Astrocyte of the cerebellum (primary cell): ENCODE results near the gene ZMIZ1.

Source experiments
- DNase-seq: peaks from one replicate; pipeline ENCODE4 v3.0.0-alpha.2; 2011; ENCODE audit warnings: low read depth
- H3K4me3 ChIP-seq: 2 replicates; pipeline ENCODE4 v1.5.1; 2011; ENCODE audit warnings: mild to moderate bottlenecking, low read depth, low read length, moderate library complexity
- CTCF ChIP-seq: IDR thresholded peaks from 2 replicates; pipeline ENCODE4 v1.5.1; 2012; ENCODE audit warnings: low read length, low read depth, moderate library complexity, mild to moderate bottlenecking; ENCODE audit errors: missing control alignments
- in situ Hi-C: cut with HindIII; loops from 2 replicates; pipeline ENCODE4 v1.10.0; 2017; ENCODE audit warnings: low sequenced_read_pairs

The ZMIZ1 gene

DNA sequence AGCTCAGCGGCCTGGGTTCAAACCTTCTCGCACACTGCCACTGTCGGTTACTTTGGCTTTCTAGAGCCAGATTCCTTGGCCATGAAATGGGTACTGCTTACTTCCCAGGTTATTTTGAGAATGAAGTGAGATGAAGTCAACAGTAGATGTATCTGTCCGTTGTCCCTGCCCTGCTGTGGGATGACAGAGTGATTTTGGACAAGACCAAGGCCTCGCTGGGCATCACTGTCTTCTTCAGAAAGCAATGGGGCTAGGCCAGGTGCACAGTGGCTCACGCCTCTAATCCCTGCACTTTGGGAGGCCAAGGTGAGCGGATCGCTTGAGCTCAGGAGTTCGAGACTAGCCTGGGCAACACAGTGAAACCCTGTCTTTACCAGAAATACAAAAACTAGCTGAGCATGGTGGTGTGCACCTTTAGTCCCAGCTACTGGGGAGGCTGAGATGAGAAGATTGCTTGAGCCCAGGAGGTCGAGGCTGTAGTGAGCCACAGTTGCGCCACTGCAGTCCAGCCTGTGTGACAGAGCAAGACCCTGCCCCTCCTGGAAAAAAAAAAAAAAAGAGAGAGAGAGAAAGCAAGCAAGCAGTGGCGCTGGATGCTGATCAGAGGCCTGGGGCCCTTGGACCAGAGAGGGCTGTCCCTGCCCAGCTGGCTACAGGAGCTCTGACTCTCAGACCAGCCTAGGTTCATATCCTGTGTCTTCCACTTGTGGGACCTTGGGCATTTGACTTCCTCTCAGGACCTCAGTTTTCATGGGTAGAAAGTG, 25.8 kb downstream of the ZMIZ1 start:
- H3K4me3 ChIP-seq, result no peak overlapping the region
- TF ChIP-seq CTCF, result no peak
- no peak for DNase-seq
- in situ Hi-C loops, result no loop called here

GRCh38 chr10:79095316-79095715, 26.6 kb downstream of the ZMIZ1 start:
- no peak overlapping the region for H3K4me3 ChIP-seq

DNA sequence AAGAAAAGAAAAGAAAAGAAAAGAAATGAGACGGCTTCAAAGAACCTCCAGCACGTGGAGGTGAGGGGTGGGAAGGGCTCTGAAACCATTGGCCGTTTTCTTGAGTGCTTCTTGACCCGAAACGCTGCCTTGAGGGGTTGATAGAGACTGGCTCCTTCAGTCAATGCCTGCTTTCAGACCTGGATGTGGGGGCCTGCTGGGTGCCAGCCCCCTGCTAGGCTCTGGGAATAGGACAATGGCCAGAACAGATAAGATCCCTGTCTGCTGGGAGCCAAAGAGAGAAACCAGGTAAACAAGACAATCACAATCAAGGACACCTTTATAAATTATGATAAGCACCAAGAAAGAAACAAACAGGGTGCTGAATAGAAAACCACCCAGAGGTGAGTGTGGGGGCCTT, 27.7 kb downstream of the ZMIZ1 start:
- no peak for TF ChIP-seq CTCF
- in situ Hi-C loops, result no loop called here
- no peak overlapping the region for H3K4me3 ChIP-seq
- DNase-seq, result no peak

More at GRCh38 chr10:79095316-79095715, 26.6 kb downstream of the ZMIZ1 start:
- in situ Hi-C loops, result no loop called here
- no peak for TF ChIP-seq CTCF
- DNase-seq, result no peak

GRCh38 chr10:79097021-79097872, 28.5 kb downstream of the ZMIZ1 start:
- DNase-seq, result no peak
- in situ Hi-C loops, result no loop called here
- TF ChIP-seq CTCF, result no peak
- H3K4me3 ChIP-seq, result no peak overlapping the region

- no peak for DNase-seq
- in situ Hi-C loops, result no loop called here
- no peak overlapping the region for H3K4me3 ChIP-seq
- no peak for TF ChIP-seq CTCF
Observed at GRCh38 chr10:79098061-79098460, 29.3 kb downstream of the ZMIZ1 start.

- DNase-seq, result no peak
- H3K4me3 ChIP-seq, result no peak overlapping the region
- TF ChIP-seq CTCF, result peak; percentile 4
- in situ Hi-C loops, result no loop called here
Observed at GRCh38 chr10:79098596-79099015, 29.8 kb downstream of the ZMIZ1 start.
